ENCODE measurements around the gene INSR.

Gene INSR

GRCh38 chr19:7295912-7296536, 1.8 kb upstream of the INSR start:
- DNase-seq (ENCODE audit: low spot score), result no peak

- DNase-seq (ENCODE audit: low spot score), result peak; percentile 78
Measured at GRCh38 chr19:7294558-7295212, 471 bp upstream of the INSR start.

GRCh38 chr19:7292950-7293761, 1.1 kb downstream of the INSR start:
- DNase-seq (ENCODE audit: low spot score), result peak; percentile 42

GRCh38 chr19:7292352-7292949, 1.8 kb downstream of the INSR start:
- no peak for DNase-seq (ENCODE audit: low spot score)

GRCh38 chr19:7288977-7289376, 5.2 kb downstream of the INSR start:
- no peak for DNase-seq (ENCODE audit: low spot score)

GRCh38 chr19:7288131-7288530, 6.1 kb downstream of the INSR start:
- no peak for DNase-seq (ENCODE audit: low spot score)

- peak; percentile 28 for DNase-seq (ENCODE audit: low spot score)
Measured at GRCh38 chr19:7287722-7288121, 6.5 kb downstream of the INSR start.

- DNase-seq (ENCODE audit: low spot score), result no peak
Measured at GRCh38 chr19:7280940-7281666, 13.1 kb downstream of the INSR start.

- DNase-seq (ENCODE audit: low spot score), result no peak
Measured at GRCh38 chr19:7272856-7273578, 21.2 kb downstream of the INSR start.

- DNase-seq (ENCODE audit: low spot score), result no peak
Measured at GRCh38 chr19:7268705-7269098, 25.5 kb downstream of the INSR start.

GRCh38 chr19:7267792-7268704, 26.2 kb downstream of the INSR start:
- DNase-seq (ENCODE audit: low spot score), result no peak

GRCh38 chr19:7266832-7267231, 27.4 kb downstream of the INSR start:
- no peak for DNase-seq (ENCODE audit: low spot score)

- DNase-seq (ENCODE audit: low spot score), result no peak
Measured at GRCh38 chr19:7265963-7266362, 28.3 kb downstream of the INSR start.

GRCh38 chr19:7264858-7265257, 29.4 kb downstream of the INSR start:
- no peak for DNase-seq (ENCODE audit: low spot score)

- no peak for DNase-seq (ENCODE audit: low spot score)
Measured at GRCh38 chr19:7263521-7263920, 30.7 kb downstream of the INSR start.

- DNase-seq (ENCODE audit: low spot score), result no peak
Measured at GRCh38 chr19:7263066-7263465, 31.1 kb downstream of the INSR start.

GRCh38 chr19:7262470-7262869, 31.7 kb downstream of the INSR start:
- no peak for DNase-seq (ENCODE audit: low spot score)

GRCh38 chr19:7260161-7260560, 34.1 kb downstream of the INSR start:
- DNase-seq (ENCODE audit: low spot score), result no peak

- no peak for DNase-seq (ENCODE audit: low spot score)
Measured at GRCh38 chr19:7258840-7259395, 35.3 kb downstream of the INSR start.

Measured in HuH-7.5 (cell line).